Tibial nerve (tissue), 4 donors: ENCODE data around the gene CPLANE2.

Source experiments
- CTCF ChIP-seq, 5 experiments: fragments of 200-600 bp in 3 of 5; fragments of 450-650 bp in 2 of 5; sonication (generic) in 3 of 5; IDR thresholded peaks; one replicate each; pipeline ENCODE4 v1.5.1; 2016 to 2019; ENCODE audit warnings: antibody characterized with exemption in 5 of 5, mild to moderate bottlenecking in 3 of 5, moderate library complexity in 2 of 5
- EP300 ChIP-seq, 2 donors: sonication (generic); formaldehyde crosslinking; IDR thresholded peaks; one replicate each; pipeline ENCODE4 v1.6.1; 2017; ENCODE audit warnings: antibody characterized with exemption in 2 of 2, mild to moderate bottlenecking in 1 of 2
- POLR2A ChIP-seq, 2 donors: fragments of 450-650 bp; IDR thresholded peaks; one replicate each; pipeline ENCODE4 v1.6.1; 2017; ENCODE audit warnings: antibody characterized with exemption in 2 of 2, mild to moderate bottlenecking in 2 of 2, moderate library complexity in 2 of 2

- TF ChIP-seq CTCF (IDR thresholded peaks at IDR 0.05) = no peak
- no peak for TF ChIP-seq POLR2A (IDR thresholded peaks at IDR 0.05)
- no peak for TF ChIP-seq EP300 (IDR thresholded peaks at IDR 0.05)
These were observed 27.7 kb downstream of the CPLANE2 start for GRCh38 chr1:16209132-16209846.
